ENCODE results near the gene SLC45A2. TPM values are rescaled to one million over a fixed set of nuclear protein-coding genes. Genes with fewer than 3 reads are reported as not detected.

SLC45A2 gene
- total RNA-seq, 1 donor from 2014 or later: not detected

- H2AFZ ChIP-seq (replicated peaks): no peak overlapping the region
- H3K4me2 ChIP-seq: no peak overlapping the region
- no peaks in the 10 kb centered on the region for H3K36me3 ChIP-seq
- TF ChIP-seq, protein P1, sequence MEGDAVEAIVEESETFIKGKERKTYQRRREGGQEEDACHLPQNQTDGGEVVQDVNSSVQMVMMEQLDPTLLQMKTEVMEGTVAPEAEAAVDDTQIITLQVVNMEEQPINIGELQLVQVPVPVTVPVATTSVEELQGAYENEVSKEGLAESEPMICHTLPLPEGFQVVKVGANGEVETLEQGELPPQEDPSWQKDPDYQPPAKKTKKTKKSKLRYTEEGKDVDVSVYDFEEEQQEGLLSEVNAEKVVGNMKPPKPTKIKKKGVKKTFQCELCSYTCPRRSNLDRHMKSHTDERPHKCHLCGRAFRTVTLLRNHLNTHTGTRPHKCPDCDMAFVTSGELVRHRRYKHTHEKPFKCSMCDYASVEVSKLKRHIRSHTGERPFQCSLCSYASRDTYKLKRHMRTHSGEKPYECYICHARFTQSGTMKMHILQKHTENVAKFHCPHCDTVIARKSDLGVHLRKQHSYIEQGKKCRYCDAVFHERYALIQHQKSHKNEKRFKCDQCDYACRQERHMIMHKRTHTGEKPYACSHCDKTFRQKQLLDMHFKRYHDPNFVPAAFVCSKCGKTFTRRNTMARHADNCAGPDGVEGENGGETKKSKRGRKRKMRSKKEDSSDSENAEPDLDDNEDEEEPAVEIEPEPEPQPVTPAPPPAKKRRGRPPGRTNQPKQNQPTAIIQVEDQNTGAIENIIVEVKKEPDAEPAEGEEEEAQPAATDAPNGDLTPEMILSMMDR (IDR thresholded peaks at IDR 0.05): no peak
- TF ChIP-seq EZH2phosphoT487 (IDR thresholded peaks at IDR 0.05): no peak
- no peak for TF ChIP-seq EZH2 (IDR thresholded peaks at IDR 0.05)
- Mint-ChIP-seq H3K36me3 (no peaks in the 10 kb centered on the region), H3K9me3 (no peaks in the 10 kb centered on the region), H3K27ac (no peak overlapping the region), H3K27me3 (ENCODE audit: insufficient read depth, low read depth) (peaks cover 14% of the 10 kb centered on the region), H3K4me3 (no peak overlapping the region), H3K4me1 (peaks cover 12% of the 10 kb centered on the region)
- H3K27me3 ChIP-seq: peaks cover under 1% of the 10 kb centered on the region
- no peak overlapping the region for H3K4me3 ChIP-seq
- H3K9me3 ChIP-seq (ENCODE audit: low read depth): no peaks in the 10 kb centered on the region
- H3F3A ChIP-seq (ENCODE audit: low read depth): no peaks in the 10 kb centered on the region
- H3K9ac ChIP-seq: no peak overlapping the region
- no peak overlapping the region for H3K27ac ChIP-seq
- peaks cover 3% of the 10 kb centered on the region for H4K20me1 ChIP-seq (ENCODE audit: low read depth)
- no peaks in the 10 kb centered on the region for H3K79me2 ChIP-seq (ENCODE audit: low read depth)
- H3K4me1 ChIP-seq: peaks cover 4% of the 10 kb centered on the region
- DNase-seq (ENCODE audit: low spot score): no peak
These were observed 54.4 kb downstream of the SLC45A2 start for GRCh38 chr5:33929925-33930690.

DNA sequence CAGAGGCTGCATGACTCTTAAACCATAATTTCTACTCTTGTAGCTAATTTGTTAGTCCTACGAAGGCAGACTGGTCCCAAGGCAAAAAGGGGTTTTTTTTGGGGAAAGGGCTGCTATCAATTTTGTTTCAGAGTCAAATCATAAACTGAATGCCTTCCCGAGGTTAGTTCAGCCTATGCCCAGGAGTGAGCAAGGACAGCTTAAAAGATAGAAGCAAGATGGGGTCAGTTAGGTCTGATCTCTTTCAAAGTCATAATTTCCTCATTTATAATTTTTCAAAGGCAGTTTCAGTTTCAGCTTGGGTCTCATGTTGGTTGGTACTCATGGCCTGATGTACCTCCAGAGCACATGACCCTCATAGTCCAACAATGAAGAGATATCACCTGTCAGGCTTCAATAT lies 56.2 kb downstream of the SLC45A2 start:
- TF ChIP-seq EZH2 (IDR thresholded peaks at IDR 0.05) (no peak), EZH2phosphoT487 (IDR thresholded peaks at IDR 0.05) (no peak)
- TF ChIP-seq, protein P1 (IDR thresholded peaks at IDR 0.05): no peak
- Histone ChIP-seq H2AFZ (replicated peaks) (no peak overlapping the region), H3K4me2 (no peak overlapping the region), H3K79me2 (ENCODE audit: low read depth) (no peaks in the 10 kb centered on the region), H3K9me3 (ENCODE audit: low read depth) (no peaks in the 10 kb centered on the region), H3K36me3 (no peaks in the 10 kb centered on the region), H4K20me1 (ENCODE audit: low read depth) (no peaks in the 10 kb centered on the region), H3F3A (ENCODE audit: low read depth) (no peaks in the 10 kb centered on the region), H3K4me3 (no peak overlapping the region), H3K27me3 (no peaks in the 10 kb centered on the region), H3K27ac (no peak overlapping the region), H3K9ac (no peak overlapping the region), H3K4me1 (peaks cover 4% of the 10 kb centered on the region)
- no peak overlapping the region for H3K4me3 Mint-ChIP-seq
- H3K36me3 Mint-ChIP-seq: no peaks in the 10 kb centered on the region
- H3K27ac Mint-ChIP-seq: no peak overlapping the region
- peaks cover 12% of the 10 kb centered on the region for H3K4me1 Mint-ChIP-seq
- H3K27me3 Mint-ChIP-seq (ENCODE audit: insufficient read depth, low read depth): peaks cover 15% of the 10 kb centered on the region
- DNase-seq (ENCODE audit: low spot score): no peak
- no peaks in the 10 kb centered on the region for H3K9me3 Mint-ChIP-seq

DNA sequence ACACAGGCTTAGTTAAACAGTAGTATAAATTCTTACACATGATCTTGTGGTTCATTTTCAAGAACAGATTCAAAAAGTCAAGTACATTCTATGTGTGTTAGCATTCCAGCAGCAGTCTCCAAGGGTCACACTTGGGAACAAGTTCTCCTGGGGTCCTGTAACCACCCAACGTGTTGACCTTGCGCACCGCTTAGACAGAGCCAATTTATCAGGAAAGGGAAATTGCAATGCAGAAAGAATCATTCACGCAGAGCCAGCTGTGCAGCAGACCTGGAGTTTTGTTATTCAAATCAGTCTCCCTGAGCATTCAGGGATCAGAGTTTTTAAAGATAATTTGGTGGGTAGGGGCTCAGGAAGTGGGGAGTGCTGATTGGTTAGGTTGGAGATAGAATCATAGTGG lies 56.8 kb downstream of the SLC45A2 start:
- Mint-ChIP-seq H3K27ac (no peak overlapping the region), H3K9me3 (no peaks in the 10 kb centered on the region), H3K27me3 (ENCODE audit: insufficient read depth, low read depth) (peaks cover 17% of the 10 kb centered on the region), H3K4me1 (peaks cover 12% of the 10 kb centered on the region), H3K36me3 (no peaks in the 10 kb centered on the region), H3K4me3 (no peak overlapping the region)
- Histone ChIP-seq H3K36me3 (no peaks in the 10 kb centered on the region), H3K79me2 (ENCODE audit: low read depth) (no peaks in the 10 kb centered on the region), H3K27ac (no peak overlapping the region), H3K4me2 (no peak overlapping the region), H3K9ac (no peak overlapping the region), H4K20me1 (ENCODE audit: low read depth) (no peaks in the 10 kb centered on the region), H3K27me3 (no peaks in the 10 kb centered on the region), H3K4me3 (no peak overlapping the region), H3F3A (ENCODE audit: low read depth) (no peaks in the 10 kb centered on the region), H3K9me3 (ENCODE audit: low read depth) (no peaks in the 10 kb centered on the region), H2AFZ (replicated peaks) (no peak overlapping the region), H3K4me1 (peaks cover 4% of the 10 kb centered on the region)
- no peak for TF ChIP-seq EZH2phosphoT487 (IDR thresholded peaks at IDR 0.05)
- TF ChIP-seq EZH2 (IDR thresholded peaks at IDR 0.05): no peak
- TF ChIP-seq, protein P1 (IDR thresholded peaks at IDR 0.05): no peak
- DNase-seq (ENCODE audit: low spot score): no peak
